Fibroblast of the conjunctiva (primary cell): ENCODE results near the gene APOBEC3A.

Experiments
- DNase-seq: peaks from one replicate; pipeline ENCODE4 v3.0.0-alpha.2; 2010; ENCODE audit warnings: low read depth

APOBEC3A gene

GRCh38 chr22:38957046-38957770, at the start of gene APOBEC3A:
APOBEC3A (plus strand) TSS chr22:38957609; CDS start chr22:38957692, 83 bp downstream.
- DNase-seq = no peak

DNA sequence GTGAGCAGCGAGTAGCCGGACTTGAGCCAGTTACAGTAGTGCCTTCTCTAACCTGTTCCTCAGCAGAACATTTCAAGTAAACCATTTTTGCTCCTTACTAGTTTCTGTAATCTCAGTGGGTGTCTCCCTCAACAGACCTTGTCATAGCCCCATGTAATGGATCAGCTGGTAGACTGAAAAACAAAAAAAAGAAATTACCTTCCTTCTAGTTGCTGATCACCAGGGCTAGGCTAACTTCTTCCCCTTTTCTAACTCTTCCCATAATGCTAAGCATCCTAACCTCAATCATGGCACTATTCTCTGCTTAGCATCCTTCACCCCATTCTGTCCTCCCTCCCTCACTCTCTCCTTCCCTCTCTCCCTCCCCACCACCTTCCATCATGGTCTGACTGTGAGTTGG, 49.6 kb upstream of the APOBEC3A start:
- DNase-seq = no peak

GRCh38 chr22:38911434-38911833, 46.0 kb upstream of the APOBEC3A start:
- no peak for DNase-seq

- DNase-seq = no peak
Observed at GRCh38 chr22:38919631-38920190, 37.7 kb upstream of the APOBEC3A start.

DNA sequence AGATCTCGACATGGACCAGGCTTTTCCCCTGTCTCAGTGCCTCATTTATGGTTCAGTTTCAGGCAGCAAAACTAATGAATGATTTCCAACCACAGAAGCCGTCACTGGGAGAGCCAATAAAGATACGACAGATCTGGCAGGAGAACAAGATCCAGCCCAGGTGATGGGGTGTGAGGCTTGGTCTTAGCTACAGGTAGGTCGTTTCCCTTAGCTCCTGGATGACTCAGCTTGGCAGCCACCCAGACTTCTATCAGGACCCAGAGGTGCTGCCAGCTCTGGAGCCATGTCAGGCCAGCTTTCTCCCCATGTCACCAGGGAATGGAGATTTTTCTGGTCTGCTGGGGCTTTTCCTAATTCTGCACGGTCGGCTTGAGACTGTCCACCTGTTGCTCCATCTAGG, 36.3 kb upstream of the APOBEC3A start:
- DNase-seq = no peak

DNA sequence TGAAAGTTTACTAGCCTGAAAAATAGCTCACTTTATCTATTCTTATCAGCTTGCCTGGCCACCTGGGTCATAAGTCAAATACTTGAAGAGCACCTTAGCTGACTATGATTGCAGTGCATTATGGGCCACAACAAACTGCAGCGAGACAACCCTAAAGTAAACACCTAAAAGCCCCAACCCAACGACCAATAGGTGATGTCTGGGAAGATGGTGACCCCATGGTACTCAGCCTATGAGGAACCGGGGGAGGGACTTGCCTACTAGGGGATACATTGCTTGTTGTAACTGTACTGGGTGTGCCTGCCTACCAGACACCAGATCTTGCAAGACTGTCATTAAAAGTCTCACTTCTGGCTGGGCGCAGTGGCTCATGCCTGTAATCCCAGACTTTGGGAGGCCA, 35.6 kb upstream of the APOBEC3A start:
- no peak for DNase-seq

- peak; percentile 80 for DNase-seq
Observed at GRCh38 chr22:38923463-38924346, 33.7 kb upstream of the APOBEC3A start.

DNA sequence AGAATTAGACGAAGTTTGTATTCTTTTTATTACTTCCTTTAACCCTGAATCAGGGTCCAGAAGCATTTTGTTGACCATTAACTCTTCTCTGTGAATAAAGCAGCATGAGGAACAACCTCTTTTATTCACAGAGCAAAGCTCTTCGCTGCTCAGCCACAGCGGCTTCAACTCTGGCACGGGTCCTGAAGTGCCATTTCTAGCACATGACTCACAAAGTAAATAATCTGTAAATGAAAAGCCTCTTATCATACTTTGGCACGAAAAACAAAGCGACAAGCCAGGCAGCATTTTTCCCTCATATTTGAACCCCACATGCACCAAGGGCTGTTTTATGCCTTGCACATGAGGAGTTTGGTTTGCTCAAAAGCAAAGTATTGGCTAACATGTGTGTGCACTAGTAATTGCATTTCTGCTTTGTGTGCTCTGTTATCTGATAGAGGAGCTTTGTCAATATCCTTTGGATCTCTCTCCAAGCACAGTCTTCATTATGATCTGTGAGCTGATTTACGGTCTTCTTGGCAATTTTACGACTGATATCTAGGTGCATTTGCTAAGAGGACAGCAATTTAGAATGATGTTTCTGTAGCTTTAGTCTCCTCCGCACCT, 33.0 kb upstream of the APOBEC3A start:
- DNase-seq = peak; percentile 84

DNA sequence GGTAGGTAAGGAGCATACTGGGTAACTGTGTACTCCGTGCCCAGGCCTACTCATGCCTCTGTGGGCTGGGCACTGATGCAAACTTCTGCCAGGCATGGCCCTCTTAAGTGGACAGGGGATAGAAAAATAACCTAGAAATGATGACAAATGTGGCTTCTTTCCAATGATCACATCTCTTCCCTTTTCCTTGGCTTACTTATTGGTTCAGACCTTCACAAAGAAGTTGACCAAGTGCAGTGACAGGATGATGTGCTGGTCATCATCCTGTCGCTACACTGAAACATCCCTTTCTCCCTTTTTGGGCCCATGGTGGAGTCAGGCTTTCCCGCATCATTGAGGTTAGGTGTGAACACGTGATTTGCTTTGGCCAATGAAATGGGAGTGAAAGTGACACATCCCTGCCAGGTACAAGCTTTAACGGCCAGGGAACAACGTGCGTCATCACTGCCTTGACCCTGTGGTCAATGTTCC, 31.8 kb upstream of the APOBEC3A start:
- no peak for DNase-seq

DNA sequence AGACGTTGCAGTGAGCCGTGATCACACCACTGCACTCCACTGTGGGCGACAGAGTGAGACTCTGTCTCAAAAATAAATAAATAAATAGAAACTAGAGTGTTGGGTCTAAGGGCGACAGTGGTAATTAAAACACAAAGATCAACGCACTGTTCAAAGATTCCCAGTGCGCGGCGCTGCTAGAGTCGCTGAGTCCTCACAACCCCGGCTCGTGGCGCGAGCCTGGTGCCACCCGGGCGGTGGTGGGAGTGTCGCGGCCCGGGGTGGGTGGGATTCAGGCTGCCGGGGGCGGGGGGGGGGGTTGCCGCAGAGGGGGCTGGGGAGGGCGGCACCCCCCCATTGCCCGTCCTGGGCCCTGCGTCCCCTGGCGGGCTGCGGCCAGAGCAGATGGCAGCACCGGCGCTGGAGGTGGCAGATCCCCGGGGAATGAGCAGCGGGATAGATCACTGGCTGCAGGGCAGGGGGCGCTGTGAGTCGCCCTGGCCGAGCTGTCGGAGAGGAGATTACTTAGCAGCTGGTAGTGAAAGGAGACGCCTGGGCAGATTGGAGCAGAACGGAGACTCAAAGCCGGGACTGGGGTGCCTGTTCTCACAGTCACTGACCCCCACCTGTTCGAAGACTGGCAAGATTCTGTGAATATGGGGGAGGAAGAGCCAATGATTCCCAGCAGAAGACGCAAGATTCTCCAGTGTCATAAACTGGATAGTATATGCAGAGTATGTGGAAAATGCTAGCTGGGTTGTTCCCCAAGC, 30.2 kb upstream of the APOBEC3A start:
- peak; percentile 6 for DNase-seq

GRCh38 chr22:38930512-38930911, 26.9 kb upstream of the APOBEC3A start:
- DNase-seq = no peak

GRCh38 chr22:38935023-38935422, 22.4 kb upstream of the APOBEC3A start:
- DNase-seq = no peak

- DNase-seq = no peak
Observed at GRCh38 chr22:38935616-38936015, 21.8 kb upstream of the APOBEC3A start.

DNA sequence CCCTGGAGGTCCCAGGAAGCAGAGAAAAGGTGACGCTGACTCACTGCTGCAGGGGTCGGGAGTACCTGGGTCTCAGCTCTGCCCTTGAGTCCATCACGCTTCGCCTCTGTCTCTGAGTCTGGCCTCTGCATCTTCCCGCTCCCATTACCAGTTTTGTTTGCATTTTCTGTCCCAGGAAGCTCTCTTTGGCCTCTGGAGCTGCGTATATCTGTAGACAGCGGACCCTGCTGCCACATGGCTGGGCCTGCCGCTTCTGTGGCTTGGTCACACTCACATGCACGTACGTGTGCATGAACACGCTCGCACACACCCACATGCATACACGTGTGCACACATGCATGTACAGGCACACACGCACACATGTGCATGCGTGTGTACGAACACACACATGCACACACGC, 20.8 kb upstream of the APOBEC3A start:
- no peak for DNase-seq

GRCh38 chr22:38937036-38937435, 20.4 kb upstream of the APOBEC3A start:
- DNase-seq = no peak

DNA sequence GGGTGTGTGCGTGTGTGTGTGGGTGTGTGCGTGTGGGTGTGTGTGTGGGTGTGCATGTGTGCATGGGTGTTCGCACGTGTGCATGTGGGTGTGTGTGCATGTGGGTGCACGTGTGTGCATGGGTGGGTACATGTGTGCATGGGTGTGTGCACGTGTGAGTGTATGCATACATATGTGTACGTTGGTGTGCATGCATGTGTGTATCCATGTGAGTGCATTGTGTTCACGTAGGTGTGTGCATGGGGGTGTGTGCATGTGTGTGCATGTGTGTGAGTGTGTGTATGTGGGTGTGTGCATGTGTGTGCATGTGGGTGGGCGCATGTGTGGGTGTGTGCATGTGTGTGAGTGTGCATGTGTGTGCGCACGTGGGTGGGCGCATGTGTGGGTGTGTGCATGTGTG, 19.9 kb upstream of the APOBEC3A start:
- no peak for DNase-seq

DNA sequence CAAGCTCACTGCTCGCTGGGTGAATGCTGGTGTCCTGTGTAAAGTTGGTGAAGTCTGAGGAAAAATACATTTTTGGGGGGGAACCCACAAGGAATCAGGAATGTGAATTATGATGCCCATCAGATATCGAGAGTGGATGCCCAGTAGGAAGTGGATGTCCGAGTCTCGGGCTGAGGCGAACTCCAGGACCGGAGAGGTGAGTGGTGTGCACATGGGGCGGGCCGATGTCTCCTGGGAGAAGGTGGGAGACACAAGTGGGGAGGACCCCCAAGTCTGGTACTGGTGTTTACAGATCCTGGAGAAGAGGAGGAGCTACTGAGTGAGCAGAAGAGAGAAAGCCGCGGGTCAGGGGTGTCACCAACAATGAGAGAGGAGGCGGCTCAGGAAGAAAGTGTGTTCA, 19.2 kb upstream of the APOBEC3A start:
- DNase-seq = no peak

DNA sequence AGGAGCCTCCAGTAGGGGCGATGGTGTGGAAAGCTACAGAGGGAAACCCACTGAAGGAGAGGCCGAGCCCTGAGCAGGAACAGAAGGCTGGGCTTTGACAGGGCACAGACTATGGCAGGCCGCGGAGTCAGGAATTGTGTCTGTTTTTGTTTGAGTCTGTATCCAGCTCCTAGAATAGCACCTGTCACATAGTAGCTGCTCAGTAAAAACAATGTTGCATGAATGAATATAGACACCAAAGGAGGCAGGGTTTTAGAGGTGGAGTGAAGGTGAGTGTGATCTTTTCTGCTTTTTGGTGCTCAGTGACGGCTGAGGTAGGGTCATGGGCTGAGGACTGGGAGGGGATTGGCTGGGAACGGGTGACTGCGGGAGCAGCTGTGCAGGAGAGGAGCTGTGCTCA, 18.5 kb upstream of the APOBEC3A start:
- DNase-seq = no peak

DNA sequence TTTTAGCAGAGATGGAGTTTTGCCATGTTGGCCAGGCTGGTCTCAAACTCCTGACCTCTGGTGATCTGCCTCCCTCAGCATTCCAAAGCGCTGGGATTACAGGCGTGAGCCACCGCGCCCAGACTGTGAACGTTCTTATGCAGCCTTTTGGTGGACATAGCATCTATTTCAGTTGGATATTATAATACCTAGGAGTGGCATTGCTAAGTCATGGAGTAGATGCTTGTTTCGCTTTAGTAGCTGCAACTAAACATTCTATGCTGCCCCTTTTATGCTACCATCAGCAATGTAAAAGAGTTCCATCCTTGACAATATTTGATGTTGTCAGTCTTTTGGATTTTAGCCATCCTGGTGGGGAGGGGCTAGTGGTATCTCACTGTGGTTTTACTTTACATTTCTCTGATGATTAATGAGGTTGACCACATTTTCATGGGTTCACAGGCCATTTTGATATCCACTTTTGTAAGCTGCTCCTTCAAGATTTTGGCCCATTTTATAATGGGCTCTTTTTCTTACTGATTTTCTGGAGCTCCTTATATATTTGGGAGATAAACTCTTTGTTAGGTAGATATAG, 16.5 kb upstream of the APOBEC3A start:
- DNase-seq = no peak

GRCh38 chr22:38941488-38941987, 15.9 kb upstream of the APOBEC3A start:
- DNase-seq = no peak

GRCh38 chr22:38942702-38943101, 14.7 kb upstream of the APOBEC3A start:
- no peak for DNase-seq
